GM21526 (cell line): Measurements from ENCODE around the gene ANP32D.
A peak's percentile ranks its signal among the peaks of the same experiment; 100 is the strongest.
"Not testable (repeated sequence)": the region's sequence is repeated elsewhere in the genome, so short reads cannot be mapped to it uniquely, and the experiment has no call there.

Experiments used
- ATAC-seq: cut with Tn5 transposase; IDR thresholded peaks from one replicate; pipeline ENCODE4 v1.9.1; 2021; ENCODE audit warnings: moderate library complexity; ENCODE audit not compliant: unreplicated experiment, low FRiP score

ANP32D gene

DNA sequence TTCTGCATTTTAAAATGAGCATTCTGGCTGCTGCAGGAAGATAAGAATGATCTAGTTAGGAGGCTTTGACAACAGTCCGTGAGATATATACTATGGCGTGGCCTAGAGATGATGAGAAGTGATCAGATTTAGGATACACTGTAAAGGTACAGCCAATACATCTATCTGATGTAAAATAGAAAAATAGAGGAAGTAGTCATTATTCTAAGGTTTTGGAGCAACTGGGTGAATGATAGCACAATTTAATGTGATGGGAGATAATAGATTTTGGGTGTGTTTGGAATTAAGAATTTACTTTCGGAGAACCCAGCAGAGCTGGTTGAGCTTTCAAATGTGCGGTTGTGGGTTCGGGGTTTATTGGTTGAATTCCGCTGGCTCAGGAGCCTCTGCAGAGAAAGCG lies at the start of gene ANP32D:
TSS of gene ANP32D (plus strand) at position 301 of the 400 bp plus-strand sequence. CDS start 106 bp downstream, outside the sequence.
- ATAC-seq, result no peak

DNA sequence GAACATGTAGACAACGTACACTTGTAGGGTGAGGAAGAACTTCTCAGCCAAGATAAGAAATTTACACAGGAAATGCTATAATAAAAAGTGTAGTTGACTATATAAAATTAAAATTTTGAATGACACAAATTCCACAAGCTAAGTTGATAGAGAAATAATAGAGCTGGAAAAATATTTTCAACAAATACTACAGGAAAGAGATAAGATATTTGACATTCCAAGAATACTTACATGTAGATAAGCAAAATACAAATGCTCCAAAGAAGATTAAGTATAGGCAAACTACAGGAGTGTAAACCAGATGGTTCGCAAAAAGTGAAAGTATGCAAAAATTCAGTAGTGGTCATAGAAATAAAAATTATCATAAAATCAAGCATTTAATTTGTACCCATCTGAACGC lies 49.2 kb upstream of the ANP32D start:
- ATAC-seq, result no peak

DNA sequence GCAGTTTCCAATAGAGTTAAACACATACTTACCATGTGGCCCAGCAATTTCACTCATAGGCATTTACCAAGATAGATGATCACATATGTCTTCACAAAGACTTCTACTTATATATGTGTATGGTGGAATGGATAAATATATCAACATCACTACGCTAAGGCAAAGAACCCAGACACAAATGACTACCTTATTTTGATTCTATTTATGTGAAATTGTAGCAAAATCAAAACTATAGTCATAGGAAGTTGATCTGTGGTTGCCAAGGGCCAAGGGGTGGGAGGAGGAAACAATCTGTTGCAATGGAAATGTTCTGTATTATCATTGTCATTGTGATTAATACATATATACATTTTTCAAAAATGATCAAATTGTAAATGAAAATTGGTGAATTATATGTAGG lies 47.7 kb upstream of the ANP32D start:
- no peak for ATAC-seq

DNA sequence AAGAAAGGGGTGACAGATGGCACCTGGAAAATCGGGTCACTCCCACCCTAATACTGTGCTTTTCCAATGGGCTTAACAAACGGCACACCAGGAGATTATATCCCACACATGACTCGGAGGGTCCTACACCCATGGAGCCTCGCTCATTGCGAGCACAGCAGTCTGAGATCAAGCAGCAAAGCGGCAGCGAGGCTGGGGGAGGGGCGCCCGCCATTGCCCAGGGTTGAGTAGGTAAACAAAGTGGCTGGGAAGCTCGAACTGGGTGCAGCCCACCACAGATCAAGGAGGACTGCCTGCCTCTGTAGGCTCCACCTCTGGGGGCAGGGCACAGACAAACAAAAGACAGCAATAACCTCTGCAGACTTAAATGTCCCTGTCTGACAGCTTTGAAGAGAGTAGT lies 38.3 kb upstream of the ANP32D start:
- ATAC-seq, result not testable (repeated sequence)

DNA sequence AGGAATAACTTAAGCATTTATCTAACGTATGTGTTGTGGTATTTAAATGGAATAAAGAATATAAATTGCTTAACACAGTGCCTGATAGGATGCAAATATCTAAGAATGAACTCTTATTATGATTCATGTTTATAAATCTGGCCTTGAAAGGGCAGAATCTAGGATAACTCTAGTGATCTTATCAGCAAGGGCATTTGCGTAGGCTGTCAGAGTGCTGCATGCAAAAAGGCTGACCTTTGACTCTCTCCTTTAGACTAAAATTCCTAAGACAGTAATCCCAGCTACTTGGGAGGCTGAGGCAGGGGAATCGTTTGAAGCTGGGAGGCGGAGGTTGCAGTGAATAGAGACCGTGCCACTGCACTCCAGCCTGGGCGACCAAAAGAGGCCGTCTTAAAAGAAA lies 31.3 kb upstream of the ANP32D start:
- no peak for ATAC-seq

DNA sequence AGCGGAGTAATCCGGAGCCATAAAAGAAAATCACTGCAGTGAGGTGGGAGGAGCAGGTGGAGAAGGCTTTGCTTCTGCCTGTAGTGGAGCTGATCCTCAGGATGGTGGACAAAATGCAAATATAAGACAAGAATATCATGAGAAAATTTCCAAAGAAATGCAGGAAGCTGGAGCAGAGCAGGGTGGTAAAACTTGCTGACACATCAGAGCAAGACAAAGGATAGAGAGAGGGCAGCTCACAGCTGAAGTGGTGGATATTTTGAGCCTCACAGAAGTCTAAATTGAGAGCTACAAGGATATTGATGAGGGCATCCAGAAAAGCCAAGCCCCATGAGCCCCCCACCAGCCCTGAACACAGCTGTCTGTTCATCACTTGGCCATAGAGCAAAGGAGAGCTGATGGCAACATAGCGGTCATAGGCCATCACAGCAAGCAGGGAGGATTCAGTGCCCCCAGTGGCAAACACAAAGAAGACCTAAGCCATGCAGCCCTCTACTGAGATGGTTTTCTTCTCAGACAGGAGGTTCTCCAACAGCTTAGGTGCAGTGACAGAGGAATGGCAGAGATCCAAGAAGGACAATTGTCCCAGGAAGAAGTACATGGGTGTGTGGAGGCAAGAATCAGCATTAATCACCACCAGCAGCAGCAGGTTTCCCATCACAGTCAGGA lies 30.0 kb upstream of the ANP32D start:
- no peak for ATAC-seq

DNA sequence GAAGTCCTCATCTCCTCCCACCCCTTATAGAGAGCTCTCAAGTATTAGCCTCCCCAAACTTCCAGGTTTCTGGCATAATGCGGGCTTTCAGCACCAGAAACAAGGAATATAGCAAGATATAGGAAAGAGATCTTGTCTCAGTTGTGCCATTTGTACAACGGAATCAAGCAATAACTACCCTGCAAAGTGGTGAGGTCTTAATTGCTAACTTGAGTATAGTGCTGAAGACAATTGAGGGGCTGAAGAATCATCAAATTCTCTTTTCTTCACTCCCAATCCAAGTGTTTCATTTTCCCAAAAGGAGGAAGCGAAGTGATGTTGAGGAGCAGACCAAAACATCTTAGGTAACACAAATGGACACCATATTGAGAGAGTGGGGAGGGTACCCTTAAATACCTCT lies 26.8 kb upstream of the ANP32D start:
- no peak for ATAC-seq

DNA sequence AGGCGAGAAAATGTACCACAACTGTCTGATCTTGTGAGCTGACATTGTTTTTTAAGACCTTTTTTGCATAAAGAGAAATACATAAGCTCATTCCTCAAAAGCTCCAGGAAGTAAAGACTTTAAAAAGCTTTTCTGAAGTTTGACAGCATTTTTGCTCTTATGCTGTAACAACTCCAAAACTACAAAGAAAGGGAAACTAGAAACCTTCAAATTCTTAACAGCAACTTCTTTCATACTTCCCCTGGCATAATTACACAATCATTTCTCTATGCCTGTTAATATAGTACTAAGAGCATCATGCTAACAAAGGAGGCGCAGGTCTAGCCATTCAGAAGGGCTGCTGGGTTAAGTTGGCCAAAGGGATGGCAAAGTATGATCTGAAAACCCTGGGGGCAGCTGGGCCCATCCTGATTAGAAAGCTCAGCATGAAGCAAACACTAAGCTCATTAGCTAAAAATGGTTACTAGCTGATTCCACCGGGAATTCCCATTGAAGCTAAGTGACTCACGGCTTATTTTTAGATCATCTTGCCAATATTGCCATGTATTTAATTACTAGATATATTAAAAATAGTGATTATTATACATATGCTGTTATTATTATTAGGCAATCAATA lies 26.1 kb upstream of the ANP32D start:
- no peak for ATAC-seq

DNA sequence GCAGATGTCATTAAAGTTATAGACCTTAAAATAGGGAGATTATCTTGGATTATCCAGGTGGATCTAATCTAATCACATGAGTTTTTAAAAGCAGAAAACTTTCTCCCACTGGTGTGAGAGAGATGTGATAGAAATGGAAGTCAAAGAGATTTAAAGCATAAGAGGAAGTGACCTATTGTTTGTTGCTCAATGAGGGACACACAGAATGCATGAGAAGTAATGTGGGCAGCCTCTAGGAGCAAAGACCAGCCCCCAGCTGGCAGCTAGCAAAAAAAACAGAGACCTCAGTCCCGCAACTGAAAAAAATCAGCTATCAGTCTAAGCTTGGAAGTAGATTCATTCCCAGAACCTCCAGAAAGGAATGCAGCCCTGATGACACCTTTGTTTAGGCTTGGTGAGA lies 24.6 kb upstream of the ANP32D start:
- no peak for ATAC-seq

DNA sequence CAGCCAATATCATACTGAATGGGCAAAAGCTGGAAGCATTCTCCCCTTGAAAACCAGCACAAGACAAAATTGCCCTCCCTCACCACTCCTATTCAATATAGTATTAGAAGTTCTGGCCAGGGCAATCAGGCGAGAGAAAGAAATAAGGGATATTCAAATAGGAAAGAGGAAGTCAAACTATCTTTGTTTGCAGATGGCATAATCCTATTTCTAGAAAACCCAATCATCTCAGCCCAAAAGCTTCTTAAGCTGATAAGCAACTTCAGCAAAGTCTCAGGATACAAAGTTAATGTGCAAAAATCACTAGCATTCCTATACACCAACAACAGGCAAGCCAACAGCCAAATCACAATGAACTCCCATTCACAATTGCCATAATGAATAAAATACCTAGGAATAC lies 21.0 kb upstream of the ANP32D start:
- ATAC-seq, result no peak

DNA sequence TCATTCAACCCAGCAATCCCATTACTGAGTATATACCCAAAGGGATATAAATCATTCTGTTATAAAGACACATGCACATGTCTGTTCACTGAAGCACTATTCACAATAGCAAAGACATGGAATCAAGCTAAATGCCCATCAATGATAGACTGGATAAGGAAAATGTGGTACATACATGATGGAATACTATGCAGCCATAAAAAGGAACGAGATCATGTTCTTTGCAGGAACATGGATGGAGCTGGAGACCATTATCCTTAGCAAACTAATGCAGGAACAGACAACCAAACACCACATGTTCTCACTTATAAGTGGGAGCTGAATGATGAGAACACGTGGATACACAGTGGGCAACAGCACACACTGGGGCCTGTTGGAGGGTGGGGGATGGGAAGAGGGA lies 19.4 kb upstream of the ANP32D start:
- not testable (repeated sequence) for ATAC-seq

DNA sequence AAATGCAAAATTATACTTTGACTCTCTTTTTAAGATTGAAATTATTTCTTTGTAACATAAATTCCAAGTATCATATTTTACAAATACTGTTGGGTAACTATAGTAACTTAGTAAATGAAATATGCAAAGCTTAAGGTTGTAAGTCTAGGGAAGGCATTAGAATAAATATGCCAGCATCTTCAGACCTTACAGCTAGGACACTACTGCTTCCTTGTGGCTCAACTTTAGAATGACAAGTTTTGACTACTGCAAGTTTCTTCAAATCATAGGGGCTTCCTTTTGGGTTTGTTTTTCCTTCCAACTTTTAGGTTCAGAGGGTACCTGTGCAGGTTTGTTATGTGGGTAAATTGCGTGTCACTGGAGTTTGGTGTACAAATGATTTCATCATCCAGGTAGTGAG lies 17.7 kb upstream of the ANP32D start:
- no peak for ATAC-seq

DNA sequence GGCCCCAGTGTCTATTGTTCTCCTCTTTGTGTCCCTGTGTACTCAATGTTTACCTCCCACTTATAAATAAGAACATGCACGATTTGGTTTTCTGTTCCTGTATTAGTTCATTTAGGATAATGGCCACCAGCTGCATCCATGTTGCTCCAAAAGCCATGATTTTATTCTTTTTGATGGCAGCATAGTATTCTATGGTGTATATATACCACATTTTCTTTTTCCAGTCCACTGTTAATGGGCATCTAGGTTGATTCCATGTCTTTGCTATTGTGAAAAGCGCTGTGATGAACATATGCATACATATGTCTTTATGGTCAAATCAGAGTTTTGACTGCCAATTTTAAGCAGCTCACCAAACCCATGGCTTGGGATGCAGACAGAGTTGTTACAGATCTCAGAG lies 17.2 kb upstream of the ANP32D start:
- no peak for ATAC-seq

DNA sequence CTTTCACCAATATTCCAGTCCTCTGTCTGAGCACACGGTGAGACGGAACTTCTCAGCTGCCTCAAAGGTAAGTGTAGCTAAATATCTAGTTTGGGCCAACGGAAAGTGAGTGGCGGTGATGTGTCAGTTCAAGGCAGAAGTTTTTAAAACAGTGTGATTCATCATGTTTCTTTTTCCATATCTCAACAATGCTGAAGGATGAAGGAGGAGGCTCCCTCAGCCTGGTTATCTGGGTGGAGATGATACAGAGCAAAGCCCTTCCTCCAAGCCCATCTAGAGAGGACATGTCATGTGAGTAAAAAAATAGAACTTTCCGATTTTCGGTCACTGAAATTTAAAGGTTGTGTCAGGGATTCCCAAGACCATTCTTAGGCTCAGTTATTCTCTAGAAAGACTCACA lies 13.1 kb upstream of the ANP32D start:
- no peak for ATAC-seq

DNA sequence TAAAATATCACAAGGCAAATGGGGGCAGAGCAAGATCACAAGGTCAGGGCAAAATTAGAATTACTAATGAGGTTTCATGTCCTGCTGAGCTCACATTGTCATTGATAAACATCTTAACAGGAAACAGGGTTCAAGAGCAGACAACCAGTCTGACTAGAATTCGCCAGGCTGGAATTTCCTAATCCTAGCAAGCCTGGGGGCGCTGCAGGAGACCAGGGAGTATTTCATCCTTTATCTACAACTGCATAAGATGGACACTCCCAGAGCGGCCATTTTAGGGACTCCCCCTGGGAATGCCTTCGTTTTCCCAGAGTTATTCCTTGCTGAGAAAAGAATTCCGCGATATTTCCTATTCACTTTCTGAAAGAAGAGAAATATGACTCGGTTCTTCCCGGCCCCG lies 3.3 kb upstream of the ANP32D start:
- ATAC-seq, result not testable (repeated sequence)

DNA sequence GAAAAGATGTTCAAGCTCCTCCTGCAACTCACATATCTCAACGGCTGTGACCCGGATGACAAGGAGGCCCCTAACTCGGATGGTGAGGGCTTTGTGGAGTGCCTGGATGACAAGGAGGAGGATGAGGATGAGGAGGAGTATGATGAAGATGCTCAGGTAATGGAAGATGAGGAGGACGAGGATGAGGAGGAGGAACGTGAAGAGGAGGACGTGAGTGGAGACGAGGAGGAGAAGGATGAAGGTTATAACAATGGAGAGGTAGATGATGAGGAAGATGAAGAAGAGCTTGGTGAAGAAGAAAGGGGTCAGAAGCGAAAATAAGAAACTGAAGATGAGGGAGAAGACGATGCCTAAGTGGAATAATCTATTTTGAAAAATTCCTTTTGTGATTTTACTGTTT lies 702 bp downstream of the ANP32D start:
- ATAC-seq, result no peak

DNA sequence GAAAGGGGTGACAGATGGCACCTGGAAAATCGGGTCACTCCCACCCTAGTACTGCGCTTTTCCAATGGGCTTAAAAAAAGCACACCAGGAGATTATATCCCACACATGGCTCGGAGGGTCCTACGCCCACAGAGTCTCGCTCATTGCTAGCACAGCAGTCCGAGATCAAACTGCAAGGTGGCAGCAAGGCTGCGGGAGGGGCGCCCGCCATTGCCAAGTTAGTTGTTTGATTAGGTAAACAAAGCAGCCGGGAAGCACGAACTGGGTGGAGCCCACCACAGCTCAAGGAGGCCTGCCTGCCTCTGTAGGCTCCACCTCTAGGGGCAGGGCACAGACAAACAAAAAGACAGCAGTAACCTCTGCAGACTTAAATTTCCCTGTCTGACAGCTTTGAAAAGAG lies 2.1 kb downstream of the ANP32D start:
- ATAC-seq, result not testable (repeated sequence)

DNA sequence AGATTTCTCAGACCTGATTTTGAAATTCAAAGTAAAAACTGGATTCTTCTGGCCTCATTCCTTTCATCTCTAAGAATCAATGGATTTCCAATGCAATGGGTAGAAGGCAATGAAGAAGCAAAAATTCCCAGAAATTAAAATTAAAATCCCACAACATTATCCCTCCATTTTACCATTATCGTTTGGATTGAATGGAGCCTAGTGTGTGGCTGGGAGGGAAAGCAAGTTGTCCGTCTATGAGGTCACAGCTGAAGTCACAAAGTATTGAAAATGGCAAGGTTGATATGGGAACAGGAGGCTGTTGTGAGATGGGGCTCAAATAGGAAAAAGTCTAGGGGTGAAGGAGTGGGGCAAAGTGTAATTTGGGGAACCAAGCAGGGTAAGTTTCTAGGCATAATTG lies 9.8 kb downstream of the ANP32D start, which contains the start of gene C12orf54:
TSS of gene C12orf54 (plus strand) at position 301 of the 400 bp plus-strand sequence. CDS start 799 bp downstream, outside the sequence.
- no peak for ATAC-seq

DNA sequence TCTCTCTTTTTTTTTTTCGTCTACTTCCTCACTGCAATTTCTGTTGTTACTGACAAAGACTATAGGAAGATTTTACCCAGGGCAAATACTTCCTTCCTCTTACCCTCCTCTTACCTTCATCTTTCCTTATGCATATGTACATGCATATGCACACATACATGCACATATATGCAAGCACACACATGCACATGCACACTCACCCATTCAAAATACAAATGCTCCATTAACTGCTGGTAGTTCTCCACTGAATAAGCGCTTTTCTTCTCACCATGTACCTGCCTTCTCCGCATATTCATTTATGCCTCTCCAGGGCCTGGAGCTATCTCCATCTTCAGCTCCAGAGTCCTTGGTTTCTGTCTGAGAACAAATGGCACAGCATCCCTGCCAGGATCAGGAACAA lies 10.6 kb downstream of the ANP32D start:
- ATAC-seq, result no peak

DNA sequence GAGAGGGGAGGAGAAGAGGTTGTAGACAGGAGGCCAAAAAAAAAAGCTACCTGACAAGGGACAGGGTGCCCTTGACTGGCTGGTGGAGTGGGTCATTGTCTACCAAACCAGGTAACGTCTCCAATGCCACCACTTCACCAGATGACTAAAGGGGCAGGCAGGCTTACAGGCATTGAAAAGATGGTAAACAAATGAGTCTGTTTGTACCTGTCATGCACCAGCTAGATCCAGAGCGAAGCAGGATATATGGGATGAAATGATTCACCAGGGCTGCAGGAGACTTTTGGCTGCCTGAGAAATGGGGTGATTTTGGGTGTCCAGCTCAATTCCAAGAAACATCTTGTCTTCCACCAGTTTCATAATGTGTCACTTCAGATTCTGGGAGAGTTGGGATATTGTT lies 13.9 kb downstream of the ANP32D start:
- no peak for ATAC-seq

DNA sequence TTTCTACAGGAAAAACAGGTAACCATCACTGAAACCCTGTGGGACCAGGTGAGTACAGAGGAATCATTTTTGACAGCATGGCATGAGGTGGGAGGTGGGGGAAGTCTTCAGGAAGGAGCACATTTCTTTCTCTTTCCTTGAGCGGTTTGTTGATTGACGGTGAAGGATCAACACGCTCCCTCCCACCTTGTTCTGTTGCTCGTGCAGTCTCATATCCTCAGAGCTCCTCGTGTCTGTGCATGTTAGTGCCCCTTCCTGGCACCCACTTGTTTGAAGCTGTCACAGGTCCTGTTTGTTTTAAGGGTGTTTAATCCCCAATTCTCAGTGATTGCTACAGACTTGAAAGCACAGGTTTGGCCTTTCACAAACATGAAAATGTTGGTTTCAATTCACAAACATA lies 14.3 kb downstream of the ANP32D start:
- no peak for ATAC-seq

DNA sequence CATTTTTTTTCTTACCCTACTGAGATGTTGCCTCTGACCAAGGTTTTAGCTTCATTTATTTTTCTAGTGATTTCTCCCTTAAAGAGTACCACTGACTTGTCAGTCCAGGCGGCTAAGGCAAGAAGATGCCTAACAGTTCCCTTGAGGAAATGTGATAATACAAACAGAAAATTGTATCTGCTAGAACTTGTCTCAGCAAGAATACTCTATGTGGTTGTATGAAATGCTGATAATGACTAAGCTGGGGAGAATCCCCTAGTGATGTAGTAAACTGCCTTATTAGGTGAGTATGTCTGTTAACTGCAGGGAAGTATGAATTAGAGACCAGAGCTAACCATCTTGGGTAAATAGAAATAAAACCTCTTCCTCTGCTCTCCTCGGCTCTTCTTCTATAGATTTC lies 16.7 kb downstream of the ANP32D start:
- peak; percentile 96 for ATAC-seq
